T-helper 17 cell (primary cell): Measurements from ENCODE around the gene EMILIN3. TPM values are rescaled to one million over a fixed set of nuclear protein-coding genes. Genes with fewer than 3 reads are reported as not detected.
A peak's percentile ranks its signal among the peaks of the same experiment; 100 is the strongest.

Experiments
- ATAC-seq: fragments of 150-1000 bp; cut with Tn5 transposase; 2 replicates; pipeline ENCODE4 v1.10.0; 2021; ENCODE audit warnings: mild to moderate bottlenecking, moderate library complexity
- DNase-seq, 3 donors: peaks; one replicate each; pipeline versions ENCODE4 v3.0.0 to v3.0.0-alpha.2; 2020 to 2021
- H3K9me3 ChIP-seq: one replicate; pipeline ENCODE4 v1.7.0; 2013; ENCODE audit warnings: low read length, mild to moderate bottlenecking; ENCODE audit not compliant: control insufficient read depth, poor library complexity, severe bottlenecking
- H3K27ac Mint-ChIP-seq: one replicate; pipeline ENCODE4 v1.8.0; 2022; ENCODE audit warnings: mild to moderate bottlenecking, moderate library complexity, mixed read lengths
- H3K27me3 Mint-ChIP-seq: one replicate; pipeline ENCODE4 v1.8.0; 2022; ENCODE audit warnings: mixed read lengths
- H3K36me3 Mint-ChIP-seq: one replicate; pipeline ENCODE4 v1.8.0; 2022; ENCODE audit warnings: low read depth, mixed read lengths
- H3K4me1 Mint-ChIP-seq: one replicate; pipeline ENCODE4 v1.8.0; 2022; ENCODE audit warnings: mild to moderate bottlenecking, mixed read lengths
- H3K4me3 Mint-ChIP-seq: one replicate; pipeline ENCODE4 v1.8.0; 2022; ENCODE audit warnings: mild to moderate bottlenecking, moderate library complexity, mixed read lengths
- total RNA-seq, 4 donors: library from RNA in 2 of 4; stranded (reverse) in 2 of 4; gene quantifications; one replicate each; pipeline ENCODE4 v1.2.3 and lab custom pipeline; 2022 to 2026

EMILIN3 gene
- total RNA-seq, 2 donors from 2014 or later = not detected

GRCh38 chr20:41344477-41344876 lies 22.1 kb downstream of the EMILIN3 start:
- H3K9me3 ChIP-seq = no peaks in the 10 kb centered on the region
- DNase-seq = no peak
- H3K27me3 Mint-ChIP-seq = peaks cover 8% of the 10 kb centered on the region
- ATAC-seq = no peak
- H3K4me1 Mint-ChIP-seq = peaks cover 12% of the 10 kb centered on the region
- no peak overlapping the region for H3K4me3 Mint-ChIP-seq
- H3K36me3 Mint-ChIP-seq = no peaks in the 10 kb centered on the region
- no peak overlapping the region for H3K27ac Mint-ChIP-seq

GRCh38 chr20:41342474-41343464 lies 23.8 kb downstream of the EMILIN3 start:
- no peak for DNase-seq
- peaks cover 9% of the 10 kb centered on the region for H3K27me3 Mint-ChIP-seq
- ATAC-seq = no peak
- no peak overlapping the region for H3K27ac Mint-ChIP-seq
- H3K36me3 Mint-ChIP-seq = no peaks in the 10 kb centered on the region
- H3K4me3 Mint-ChIP-seq = no peak overlapping the region
- H3K9me3 ChIP-seq = no peaks in the 10 kb centered on the region
- H3K4me1 Mint-ChIP-seq = peaks cover 12% of the 10 kb centered on the region

GRCh38 chr20:41340327-41341055 lies 26.1 kb downstream of the EMILIN3 start, which contains the start of gene LPIN3:
LPIN3 (plus strand) TSS chr20:41340821; CDS start chr20:41345804, 4,983 bp downstream.
- Mint-ChIP-seq H3K27me3 (peaks cover 12% of the 10 kb centered on the region), H3K27ac (peak within 1 kb of the TSS; percentile 76), H3K4me3 (peak within 1 kb of the TSS; percentile 92), H3K4me1 (peaks cover 10% of the 10 kb centered on the region), H3K36me3 (no peaks in the 10 kb centered on the region)
- no peaks in the 10 kb centered on the region for H3K9me3 ChIP-seq
- peak; percentile 75 for ATAC-seq
- peak in 2 of 3 donors; percentile 63 for DNase-seq

GRCh38 chr20:41339957-41340326 lies 26.7 kb downstream of the EMILIN3 start:
- Mint-ChIP-seq H3K27ac (peak overlapping the region; percentile 76), H3K36me3 (no peaks in the 10 kb centered on the region), H3K4me1 (peaks cover 10% of the 10 kb centered on the region), H3K27me3 (peaks cover 15% of the 10 kb centered on the region), H3K4me3 (peak overlapping the region; percentile 92)
- no peaks in the 10 kb centered on the region for H3K9me3 ChIP-seq
- DNase-seq (peak; percentile 77 to 84 (median 78)), ATAC-seq (peak; percentile 98)

GRCh38 chr20:41336711-41337492 lies 29.7 kb downstream of the EMILIN3 start:
- Mint-ChIP-seq H3K4me1 (peaks cover 8% of the 10 kb centered on the region), H3K36me3 (no peaks in the 10 kb centered on the region), H3K4me3 (no peak overlapping the region), H3K27me3 (peaks cover 22% of the 10 kb centered on the region), H3K27ac (no peak overlapping the region)
- DNase-seq = no peak
- ATAC-seq = no peak
- H3K9me3 ChIP-seq = no peaks in the 10 kb centered on the region

- no peak for DNase-seq
- H3K9me3 ChIP-seq = no peaks in the 10 kb centered on the region
- Mint-ChIP-seq H3K36me3 (no peaks in the 10 kb centered on the region), H3K27me3 (peaks cover 22% of the 10 kb centered on the region), H3K27ac (no peak overlapping the region), H3K4me1 (peaks cover 8% of the 10 kb centered on the region), H3K4me3 (no peak overlapping the region)
- no peak for ATAC-seq
Measured at GRCh38 chr20:41335591-41335990, 31.0 kb downstream of the EMILIN3 start.

- H3K9me3 ChIP-seq = no peaks in the 10 kb centered on the region
- Mint-ChIP-seq H3K27ac (no peak overlapping the region), H3K36me3 (no peaks in the 10 kb centered on the region), H3K4me1 (peaks cover 3% of the 10 kb centered on the region), H3K27me3 (peaks cover 17% of the 10 kb centered on the region), H3K4me3 (no peak overlapping the region)
- DNase-seq (no peak), ATAC-seq (no peak)
Measured at GRCh38 chr20:41334443-41335421, 31.9 kb downstream of the EMILIN3 start.

- Mint-ChIP-seq H3K36me3 (no peaks in the 10 kb centered on the region), H3K4me1 (peaks cover 7% of the 10 kb centered on the region), H3K27ac (no peak overlapping the region), H3K4me3 (no peak overlapping the region), H3K27me3 (peaks cover 14% of the 10 kb centered on the region)
- H3K9me3 ChIP-seq = no peaks in the 10 kb centered on the region
- ATAC-seq (no peak), DNase-seq (no peak)
Measured at GRCh38 chr20:41334036-41334435, 32.6 kb downstream of the EMILIN3 start.

- no peak for DNase-seq
- no peak overlapping the region for H3K4me3 Mint-ChIP-seq
- peaks cover 14% of the 10 kb centered on the region for H3K27me3 Mint-ChIP-seq
- H3K4me1 Mint-ChIP-seq = peaks cover 11% of the 10 kb centered on the region
- no peak overlapping the region for H3K27ac Mint-ChIP-seq
- H3K9me3 ChIP-seq = no peaks in the 10 kb centered on the region
- ATAC-seq = no peak
- no peaks in the 10 kb centered on the region for H3K36me3 Mint-ChIP-seq
Measured at GRCh38 chr20:41331731-41332130, 34.9 kb downstream of the EMILIN3 start.

- DNase-seq = no peak
- no peak overlapping the region for H3K27ac Mint-ChIP-seq
- H3K9me3 ChIP-seq = no peaks in the 10 kb centered on the region
- ATAC-seq = no peak
- no peaks in the 10 kb centered on the region for H3K36me3 Mint-ChIP-seq
- H3K27me3 Mint-ChIP-seq = peaks cover 14% of the 10 kb centered on the region
- H3K4me1 Mint-ChIP-seq = peaks cover 13% of the 10 kb centered on the region
- no peak overlapping the region for H3K4me3 Mint-ChIP-seq
Measured at GRCh38 chr20:41330941-41331340, 35.7 kb downstream of the EMILIN3 start.

- peaks cover 9% of the 10 kb centered on the region for H3K27me3 Mint-ChIP-seq
- H3K4me3 Mint-ChIP-seq = no peak overlapping the region
- H3K36me3 Mint-ChIP-seq = no peaks in the 10 kb centered on the region
- H3K9me3 ChIP-seq = no peaks in the 10 kb centered on the region
- H3K4me1 Mint-ChIP-seq = peaks cover 13% of the 10 kb centered on the region
- ATAC-seq (no peak), DNase-seq (no peak)
- H3K27ac Mint-ChIP-seq = no peak overlapping the region
Measured at GRCh38 chr20:41330343-41330720, 36.3 kb downstream of the EMILIN3 start.
